HT1080 (cell line): Measurements from ENCODE around the gene LIPE. TPM values are rescaled to one million over a fixed set of nuclear protein-coding genes. Genes with fewer than 3 reads are reported as not detected.
A peak's percentile ranks its signal among the peaks of the same experiment; 100 is the strongest.
"Not testable (repeated sequence)": the region's sequence is repeated elsewhere in the genome, so short reads cannot be mapped to it uniquely, and the experiment has no call there.

Experiments
- DNase-seq: peaks from one replicate; pipeline ENCODE4 v3.0.0-alpha.2; 2015; ENCODE audit warnings: low read depth
- polyA plus RNA-seq, 2 experiments: library from polyadenylated mRNA; depleted of rRNA; stranded (reverse); fragments of >200 nt; gene quantifications; 2 replicates each; pipeline ENCODE4 v1.2.3, GENCODE V29; 2015
- total RNA-seq: library from RNA; depleted of rRNA; stranded (reverse); fragments of >200 nt; shearing (Covaris generic); gene quantifications from 2 replicates; pipeline ENCODE4 v1.2.3, GENCODE V29; 2014; rRNA removed

LIPE gene, protein sequence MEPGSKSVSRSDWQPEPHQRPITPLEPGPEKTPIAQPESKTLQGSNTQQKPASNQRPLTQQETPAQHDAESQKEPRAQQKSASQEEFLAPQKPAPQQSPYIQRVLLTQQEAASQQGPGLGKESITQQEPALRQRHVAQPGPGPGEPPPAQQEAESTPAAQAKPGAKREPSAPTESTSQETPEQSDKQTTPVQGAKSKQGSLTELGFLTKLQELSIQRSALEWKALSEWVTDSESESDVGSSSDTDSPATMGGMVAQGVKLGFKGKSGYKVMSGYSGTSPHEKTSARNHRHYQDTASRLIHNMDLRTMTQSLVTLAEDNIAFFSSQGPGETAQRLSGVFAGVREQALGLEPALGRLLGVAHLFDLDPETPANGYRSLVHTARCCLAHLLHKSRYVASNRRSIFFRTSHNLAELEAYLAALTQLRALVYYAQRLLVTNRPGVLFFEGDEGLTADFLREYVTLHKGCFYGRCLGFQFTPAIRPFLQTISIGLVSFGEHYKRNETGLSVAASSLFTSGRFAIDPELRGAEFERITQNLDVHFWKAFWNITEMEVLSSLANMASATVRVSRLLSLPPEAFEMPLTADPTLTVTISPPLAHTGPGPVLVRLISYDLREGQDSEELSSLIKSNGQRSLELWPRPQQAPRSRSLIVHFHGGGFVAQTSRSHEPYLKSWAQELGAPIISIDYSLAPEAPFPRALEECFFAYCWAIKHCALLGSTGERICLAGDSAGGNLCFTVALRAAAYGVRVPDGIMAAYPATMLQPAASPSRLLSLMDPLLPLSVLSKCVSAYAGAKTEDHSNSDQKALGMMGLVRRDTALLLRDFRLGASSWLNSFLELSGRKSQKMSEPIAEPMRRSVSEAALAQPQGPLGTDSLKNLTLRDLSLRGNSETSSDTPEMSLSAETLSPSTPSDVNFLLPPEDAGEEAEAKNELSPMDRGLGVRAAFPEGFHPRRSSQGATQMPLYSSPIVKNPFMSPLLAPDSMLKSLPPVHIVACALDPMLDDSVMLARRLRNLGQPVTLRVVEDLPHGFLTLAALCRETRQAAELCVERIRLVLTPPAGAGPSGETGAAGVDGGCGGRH
- not detected in 2 replicates for total RNA-seq
- polyA plus RNA-seq (2015; cell fraction: cytosol; rRNA removed): 0.09 and 0.24 TPM in 2 replicates
- polyA plus RNA-seq (2015; cell fraction: nucleus; rRNA removed): 0.31 and 0.87 TPM in 2 replicates

DNA sequence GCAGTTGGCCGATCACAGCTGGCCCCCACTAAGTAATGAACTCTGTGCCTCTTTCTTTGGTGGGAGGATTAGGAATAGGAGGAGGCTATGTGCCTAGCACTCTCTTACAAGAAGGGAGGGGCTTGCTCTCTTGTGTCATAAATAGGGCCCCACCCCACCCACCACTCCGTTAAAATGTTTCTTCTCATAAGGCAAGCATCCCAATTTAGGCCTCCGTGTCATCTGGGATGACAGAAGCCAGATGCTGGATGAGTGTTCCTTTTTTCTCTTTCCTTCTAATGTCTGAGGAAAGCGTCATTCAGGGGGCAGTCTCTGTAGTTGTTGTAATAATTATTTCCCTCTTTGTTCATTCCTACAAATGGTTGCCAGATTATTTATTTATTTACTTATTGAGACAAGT lies at the start of gene LIPE:
Gene LIPE, minus strand, starts transcription at position 76 of the 400 bp plus-strand sequence. CDS start 239 bp downstream, outside the sequence.
- DNase-seq: no peak

DNA sequence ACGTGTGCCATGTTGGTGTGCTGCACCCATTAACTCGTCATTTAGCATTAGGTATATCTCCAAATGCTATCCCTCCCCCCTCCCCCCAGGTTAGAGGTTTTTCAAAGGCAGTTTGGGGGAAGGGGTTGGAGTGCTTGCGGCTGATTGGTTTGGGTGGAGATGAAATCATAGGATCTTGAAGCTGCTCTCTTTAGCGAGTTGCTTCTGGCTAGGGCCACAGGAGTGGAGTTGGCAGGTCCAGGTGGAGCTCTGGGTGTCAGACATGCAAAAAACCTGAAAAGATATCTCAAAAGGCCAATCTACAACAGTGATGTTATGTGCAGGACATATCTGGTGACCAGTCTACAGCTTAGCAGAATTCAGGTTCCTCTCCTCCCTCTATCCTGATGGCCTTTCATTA lies 48.2 kb upstream of the LIPE start:
- no peak for DNase-seq

DNA sequence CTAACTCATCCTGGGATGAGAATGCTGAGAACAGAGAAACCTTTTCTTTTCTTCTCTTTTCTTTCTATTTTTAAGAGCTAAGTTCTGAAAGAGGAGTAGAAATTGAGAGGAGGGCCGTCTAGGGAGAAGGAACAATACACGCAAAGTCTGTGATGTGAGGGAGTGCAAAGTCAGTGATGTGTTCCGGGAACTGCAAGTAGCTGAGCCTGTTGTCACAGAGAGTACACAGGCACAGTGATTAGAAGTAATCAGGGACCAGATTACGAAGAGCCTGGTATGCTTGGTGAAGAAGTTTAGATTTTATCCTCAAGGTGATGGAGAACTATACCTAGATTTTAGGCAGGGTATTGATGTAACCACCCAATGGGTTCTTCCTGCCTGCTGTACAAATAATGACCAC lies 47.6 kb upstream of the LIPE start:
- DNase-seq: no peak

DNA sequence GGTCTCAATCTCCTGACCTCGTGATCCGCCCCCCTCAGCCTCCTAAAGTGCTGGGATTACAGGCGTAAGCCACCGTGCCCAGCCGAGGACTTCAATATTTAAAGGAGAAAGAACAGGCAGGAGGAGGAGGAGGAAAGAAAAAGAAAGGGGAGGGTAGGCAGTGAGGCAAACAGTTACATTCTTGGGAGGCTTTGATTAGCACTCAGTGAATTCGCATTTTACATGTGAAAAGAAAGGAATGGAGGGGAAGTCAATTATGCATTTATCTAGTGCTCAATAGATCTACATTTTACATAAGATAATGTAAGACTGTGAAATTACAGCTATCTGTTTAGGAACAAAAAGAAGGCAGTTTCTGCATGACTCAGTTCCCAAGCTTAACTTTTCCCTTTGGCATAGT lies 46.5 kb upstream of the LIPE start:
- no peak for DNase-seq

DNA sequence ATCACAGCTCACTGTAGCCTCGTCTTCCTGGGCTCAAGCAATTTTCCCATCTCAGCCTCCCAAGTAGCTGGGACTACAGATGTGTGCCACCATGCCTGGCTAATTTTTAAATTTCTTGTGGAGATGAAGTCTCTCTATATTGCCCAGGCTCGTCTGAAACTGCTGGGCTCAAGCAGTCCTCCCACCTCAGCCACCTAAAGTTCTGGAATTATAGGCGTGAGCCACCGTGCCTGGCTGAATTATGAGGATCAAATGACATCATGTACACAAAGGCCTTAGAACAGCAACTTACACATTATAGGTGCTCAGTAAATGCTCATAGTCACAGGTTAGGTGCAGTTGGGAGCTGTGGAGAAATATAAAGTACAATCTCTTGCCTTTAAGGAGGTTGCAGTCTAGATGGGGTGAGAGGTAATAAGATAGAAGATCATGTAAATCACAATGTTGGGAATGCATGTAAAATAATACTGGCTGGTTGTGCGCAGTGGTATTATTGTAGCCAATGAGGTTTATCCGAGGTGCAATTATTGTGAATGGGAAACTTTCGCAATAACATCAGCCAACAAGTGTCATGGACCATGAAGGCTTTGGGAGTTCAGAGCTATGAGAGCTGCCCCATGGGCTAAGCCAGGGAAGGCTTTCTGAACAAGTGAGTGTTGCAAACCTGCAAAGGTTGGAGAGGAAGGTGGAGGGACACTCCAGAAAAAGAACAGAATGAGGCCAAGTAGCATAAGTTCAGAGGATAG lies 45.4 kb upstream of the LIPE start:
- no peak for DNase-seq

DNA sequence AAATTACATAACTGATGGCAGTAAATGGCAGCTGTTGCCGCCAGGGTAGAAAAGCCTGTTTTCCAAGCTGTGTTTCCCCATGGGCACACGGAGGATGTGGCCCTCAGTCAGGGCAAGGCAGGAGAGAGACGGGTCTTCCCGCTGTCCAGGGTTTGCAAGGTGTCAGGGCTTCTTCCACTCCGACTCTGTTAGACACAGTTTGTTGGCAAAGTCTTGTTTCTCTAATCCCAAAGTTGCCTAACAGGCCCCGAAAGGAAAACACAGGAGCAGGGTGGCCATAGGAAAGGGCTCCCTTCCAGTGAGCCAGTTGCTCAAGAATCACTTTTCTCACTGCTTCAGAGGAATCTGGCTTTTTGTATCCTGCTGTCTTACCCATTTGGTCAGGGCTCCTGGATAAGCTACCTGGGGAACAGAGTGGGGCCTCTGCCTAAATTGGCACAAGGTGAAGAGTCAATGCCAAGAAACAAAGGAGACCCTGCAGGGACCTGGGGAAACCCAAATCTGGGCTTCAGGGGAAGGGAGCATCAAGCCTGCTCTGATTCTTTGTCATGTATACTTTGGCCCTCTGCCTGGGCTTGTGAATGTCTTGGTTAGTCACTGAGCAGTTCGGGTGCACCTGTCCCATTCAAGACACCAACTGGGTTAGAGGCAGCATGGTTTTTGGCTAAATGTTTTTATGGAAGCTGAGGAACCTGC lies 44.5 kb upstream of the LIPE start:
- DNase-seq: no peak

DNA sequence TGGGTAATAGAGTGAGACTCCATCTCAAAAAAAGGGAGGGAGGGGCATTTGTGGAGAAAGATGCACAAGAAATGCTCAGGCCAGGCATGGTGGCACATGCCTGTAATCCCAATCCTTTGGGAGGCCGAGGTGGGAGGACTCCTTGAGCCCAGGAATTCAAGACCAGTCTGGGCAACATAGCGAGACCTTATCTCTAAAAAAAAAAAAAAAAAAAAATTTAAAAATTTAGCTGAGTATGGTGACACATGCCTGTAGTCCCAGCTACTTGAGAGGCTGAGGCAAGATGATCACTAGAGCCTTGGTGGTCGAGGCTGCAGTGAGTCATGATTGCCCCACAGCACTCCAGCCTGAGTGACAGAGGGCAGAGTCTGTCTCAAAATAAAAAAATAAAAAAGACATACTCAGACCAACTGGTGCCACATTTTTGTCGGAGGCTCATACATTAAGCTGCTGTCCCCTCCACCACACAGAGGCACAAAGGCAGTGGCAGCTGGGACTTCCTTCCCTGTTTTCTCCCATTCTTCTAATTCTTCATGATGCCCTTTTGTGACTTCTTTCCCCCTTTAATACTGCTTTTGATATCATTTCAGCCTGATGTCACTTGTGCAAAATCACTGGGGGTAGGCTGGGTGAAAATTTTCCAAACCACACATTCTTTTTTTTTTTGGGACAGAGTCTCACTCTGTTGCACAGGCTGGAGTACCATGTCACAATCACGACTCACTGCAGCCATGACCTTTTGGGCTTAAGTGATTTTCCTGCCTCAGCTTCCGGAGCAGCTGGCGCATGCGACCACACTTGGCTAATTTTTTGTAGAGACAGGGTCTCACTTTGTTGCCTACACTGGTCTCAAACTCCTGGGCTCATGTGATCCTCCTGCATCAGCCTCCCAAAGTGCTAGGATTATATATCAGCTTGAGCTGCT lies 42.4 kb upstream of the LIPE start:
- DNase-seq: peak; percentile 11

DNA sequence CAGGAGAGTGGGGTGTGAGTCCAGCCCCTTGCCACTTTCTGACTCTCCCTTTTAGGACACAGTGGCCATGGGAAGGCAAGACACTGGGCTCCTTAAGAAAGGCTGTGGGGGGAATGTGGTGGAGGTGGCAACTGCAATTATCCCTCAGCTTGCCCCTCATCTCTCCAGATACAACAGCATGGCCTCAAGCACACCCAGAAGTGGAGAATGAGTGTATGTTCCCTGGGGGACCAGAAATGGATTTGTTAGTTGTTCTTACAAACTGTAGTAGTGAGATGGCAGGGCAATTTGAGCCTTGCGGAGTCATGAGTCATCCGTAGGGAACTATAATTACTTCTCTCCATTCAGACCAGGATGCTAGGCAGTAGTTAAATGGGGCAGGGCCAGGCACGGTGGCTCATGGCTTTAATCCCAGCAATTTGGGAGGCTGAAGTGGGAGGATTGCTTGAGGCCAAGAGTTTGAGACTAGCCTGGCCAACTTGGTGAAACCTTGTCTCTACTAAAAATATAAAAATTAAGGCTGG lies 41.1 kb upstream of the LIPE start:
- DNase-seq: peak; percentile 75

DNA sequence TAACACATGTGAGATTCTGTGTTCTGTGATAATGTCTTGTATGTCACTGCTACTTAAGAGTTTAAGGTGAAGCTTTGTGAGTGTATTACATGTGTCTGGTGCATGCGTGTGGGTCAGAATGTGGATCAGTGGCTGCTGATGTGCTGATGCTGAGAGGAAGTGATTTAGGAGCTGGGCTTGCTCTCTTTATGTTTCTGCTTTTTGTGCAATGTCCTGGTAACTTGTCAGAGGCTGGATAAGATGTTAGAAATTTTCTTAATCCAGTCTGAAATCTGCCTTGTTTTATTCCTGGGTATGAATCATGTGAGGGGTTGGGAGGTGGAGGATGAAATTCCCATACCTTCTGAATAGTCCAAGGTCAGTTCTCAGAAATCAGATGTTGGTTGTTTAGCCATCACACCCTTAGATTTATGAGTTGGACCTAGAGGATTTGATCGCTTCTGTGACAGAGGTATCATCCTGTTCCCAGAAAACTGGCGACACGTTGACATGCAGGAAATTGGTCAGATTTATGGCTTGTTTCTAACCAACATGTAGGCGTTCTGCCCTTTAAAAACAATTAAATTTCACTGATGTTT lies 40.1 kb upstream of the LIPE start:
- DNase-seq: no peak

DNA sequence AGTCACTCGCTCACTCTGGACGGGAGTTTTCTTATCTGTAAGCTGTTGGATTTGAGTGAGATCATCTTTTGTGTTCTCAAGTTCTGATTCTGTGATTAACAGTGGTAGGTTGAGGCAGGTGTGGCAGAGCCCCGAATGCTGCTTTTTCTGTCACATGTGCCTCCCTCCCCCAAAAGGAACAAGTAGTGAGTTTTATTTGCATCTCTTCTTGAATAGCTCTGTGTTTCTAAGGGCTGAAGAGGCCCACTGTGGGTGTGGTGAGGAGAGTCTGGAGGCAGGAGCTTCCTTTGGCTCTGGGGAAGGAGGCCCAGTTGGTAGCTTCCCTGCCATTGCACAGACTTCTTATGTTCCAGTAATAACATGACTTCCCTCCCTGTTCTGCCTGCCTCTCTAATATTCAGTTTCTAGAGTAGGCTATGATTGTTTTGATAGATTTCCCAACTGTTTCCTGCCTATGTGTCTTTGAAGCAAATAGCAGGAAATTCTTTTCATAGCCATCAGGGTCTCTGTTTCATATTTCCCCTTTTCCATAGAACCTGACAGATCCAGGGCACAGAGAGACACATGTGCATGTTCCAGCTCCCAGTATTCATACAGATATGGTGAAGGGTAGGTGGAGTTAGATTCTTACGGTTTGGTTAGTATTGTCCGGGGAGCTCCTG lies 39.5 kb upstream of the LIPE start:
- DNase-seq: no peak

DNA sequence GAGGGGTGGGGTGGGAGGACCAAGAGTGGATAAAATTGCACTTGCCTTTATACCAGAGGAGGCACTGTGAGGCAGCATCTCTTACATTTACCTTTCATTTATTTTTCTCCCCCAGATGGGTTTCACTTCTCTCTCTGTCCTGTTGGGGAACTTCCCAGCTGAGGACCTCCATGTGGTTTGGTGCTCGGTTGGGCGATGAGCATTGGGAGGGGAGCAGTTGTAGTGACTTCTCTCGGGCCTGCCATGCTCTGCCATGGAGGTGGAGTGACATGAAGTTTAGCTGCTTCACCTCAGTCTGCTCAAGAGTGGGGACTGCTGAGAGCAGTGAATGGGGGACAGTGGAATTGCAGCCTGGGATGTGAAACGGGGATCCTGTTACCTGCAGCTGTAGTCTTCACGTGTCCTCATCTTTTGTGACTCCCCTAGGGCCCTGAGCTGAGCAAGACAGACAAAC lies 38.7 kb upstream of the LIPE start:
- no peak for DNase-seq

DNA sequence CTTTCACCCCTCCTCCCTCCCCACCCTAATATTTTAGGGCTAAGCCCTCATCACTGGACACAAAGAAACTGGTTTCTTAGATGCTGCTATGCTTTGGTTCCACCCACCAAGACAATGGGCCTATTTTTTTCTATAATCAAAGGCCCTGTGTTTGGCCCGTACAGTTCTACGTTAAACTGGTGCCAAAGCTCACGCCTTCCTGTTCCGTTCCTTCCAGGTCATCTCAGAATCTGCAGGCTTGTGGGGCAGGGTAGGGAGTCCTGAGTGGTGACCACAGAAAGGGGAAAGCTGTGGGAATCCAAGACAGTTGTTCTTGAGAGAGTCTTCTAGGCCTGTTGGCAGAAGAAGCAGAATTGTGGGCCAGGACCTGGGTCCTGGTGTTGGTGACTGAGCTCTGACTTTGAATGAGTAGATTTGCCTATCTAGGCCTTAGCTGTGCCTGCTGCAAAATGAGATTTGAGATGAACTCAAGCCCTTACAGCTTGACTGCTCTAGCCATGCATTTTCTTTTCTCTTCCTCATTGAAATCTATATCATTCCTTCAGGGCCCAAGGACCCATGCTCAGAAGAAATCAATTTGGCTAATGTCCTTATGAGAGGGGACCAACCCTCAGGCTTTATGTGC lies 34.6 kb upstream of the LIPE start:
- DNase-seq: no peak

DNA sequence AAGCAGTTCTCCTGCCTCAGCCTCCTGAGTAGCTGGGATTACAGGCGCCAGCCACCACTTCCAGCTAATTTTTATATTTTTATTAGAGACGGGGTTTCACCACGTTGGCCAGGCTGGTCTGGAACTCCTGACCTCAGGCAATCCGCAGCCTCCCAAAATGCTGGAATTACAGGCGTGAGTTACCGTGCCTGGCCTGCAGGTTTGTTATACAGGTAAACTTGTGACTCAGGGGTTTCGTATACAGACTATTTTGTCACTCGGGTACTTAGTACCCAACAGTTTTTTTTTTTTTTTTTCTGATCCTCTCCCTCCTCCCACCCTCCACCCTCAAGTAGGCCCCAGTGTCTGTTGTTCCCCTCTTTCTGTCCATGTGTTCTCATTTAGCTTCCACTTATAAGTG lies 34.0 kb upstream of the LIPE start:
- not testable (repeated sequence) for DNase-seq

DNA sequence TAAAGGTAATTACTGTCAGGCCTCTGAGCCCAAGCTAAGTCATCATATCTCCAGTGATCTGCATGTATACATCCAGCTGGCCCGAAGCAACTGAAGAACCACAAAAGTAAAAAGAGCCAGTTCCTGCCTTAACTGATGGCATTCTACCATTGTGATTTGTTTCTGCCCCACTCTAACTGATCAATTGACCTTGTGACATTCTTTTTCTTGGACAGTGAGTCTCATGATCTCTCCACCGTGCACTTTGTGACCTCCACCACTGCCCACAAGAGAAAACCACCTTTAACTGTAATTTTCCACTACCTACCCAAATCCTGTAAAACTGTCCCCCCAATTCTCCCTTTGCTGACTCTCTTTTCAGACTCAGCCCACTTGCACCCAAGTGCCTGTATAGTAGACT lies 32.7 kb upstream of the LIPE start:
- DNase-seq: no peak

DNA sequence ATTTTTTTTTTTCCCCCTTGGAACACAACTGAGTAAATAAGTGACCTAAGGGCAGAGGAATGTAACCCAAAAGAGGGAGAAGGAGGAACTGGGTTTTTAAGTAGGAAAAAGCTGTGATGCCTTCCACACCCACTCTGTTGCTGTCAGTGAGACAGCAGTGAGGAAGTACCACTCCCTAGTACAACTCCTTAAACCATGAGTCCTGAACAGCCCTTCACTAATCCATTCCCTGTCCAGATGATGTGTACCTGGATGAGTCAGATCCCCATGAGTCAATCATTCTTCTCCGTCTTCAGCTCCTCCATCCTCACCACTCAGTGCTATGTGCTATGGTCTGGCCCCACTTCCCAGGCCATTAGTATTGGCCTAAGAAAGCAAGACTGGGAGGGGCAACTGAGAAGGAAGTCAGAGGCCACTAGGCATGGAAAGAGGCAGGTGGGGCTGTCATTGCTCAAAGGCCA lies 28.5 kb upstream of the LIPE start:
- DNase-seq: peak; percentile 63

DNA sequence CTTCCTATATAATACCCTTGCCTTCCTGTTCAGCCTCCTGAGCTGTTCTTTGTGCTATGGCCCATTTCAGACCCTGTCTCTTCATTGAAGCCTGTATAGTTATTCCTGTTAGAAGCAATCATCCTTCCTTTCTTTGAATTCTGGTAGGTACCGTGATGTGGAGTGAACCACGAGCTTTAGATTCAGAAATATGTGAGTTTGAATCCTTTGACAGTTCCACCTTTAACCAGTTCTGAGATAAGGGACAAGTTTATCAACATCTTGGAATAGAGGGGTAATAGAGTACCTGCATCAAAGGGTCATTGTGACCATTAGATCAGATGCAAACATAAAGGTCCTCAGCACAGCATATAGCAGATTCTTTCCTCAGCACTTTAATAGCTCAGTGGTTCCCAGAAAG lies 27.9 kb upstream of the LIPE start:
- DNase-seq: no peak

DNA sequence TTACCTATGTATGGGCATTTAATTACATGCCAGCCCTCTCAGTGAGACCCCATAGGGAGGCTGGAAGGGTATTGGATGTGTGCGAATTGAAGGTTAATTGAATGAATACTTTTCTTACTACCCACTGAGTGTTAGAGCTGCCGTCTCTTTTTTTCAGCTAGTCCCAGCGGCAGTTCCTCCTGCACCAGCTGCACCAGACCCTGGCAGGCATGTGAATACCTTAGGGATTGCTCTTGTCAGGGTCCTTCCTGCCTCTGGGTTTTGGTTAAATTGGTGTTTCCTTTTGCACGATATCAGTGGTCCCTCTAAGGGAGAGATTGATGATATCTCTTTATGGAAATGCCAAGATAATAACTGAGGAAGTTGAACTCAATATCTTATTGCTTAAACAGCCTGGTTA lies 25.4 kb upstream of the LIPE start:
- DNase-seq: no peak
